H1 (cell line): ENCODE measurements around the gene HOXC11.

ENCODE experiments used
- EGR1 ChIP-seq: IDR thresholded peaks from 2 replicates; pipeline ENCODE4 v1.6.1; 2011; ENCODE audit warnings: low read depth, low read length, borderline replicate concordance
- EP300 ChIP-seq, 2 experiments: IDR thresholded peaks; 1 replicate in 1 of 2; 2 replicates in 1 of 2; pipeline ENCODE4 v1.6.1; 2011 to 2012; ENCODE audit warnings: low read depth in 2 of 2, low read length in 2 of 2, mild to moderate bottlenecking in 2 of 2, borderline replicate concordance in 1 of 2, inconsistent platforms in 1 of 2, moderate library complexity in 1 of 2
- EZH2 ChIP-seq: fragments of 200-600 bp; sonication (generic); IDR thresholded peaks from 2 replicates; pipeline ENCODE4 v1.7.1; 2012; ENCODE audit warnings: low read depth, mild to moderate bottlenecking, moderate library complexity, low read length, inconsistent platforms; ENCODE audit not compliant: severe bottlenecking
- HDAC6 ChIP-seq: IDR thresholded peaks from one replicate; pipeline ENCODE4 v1.7.1; 2012; ENCODE audit warnings: low read depth, mild to moderate bottlenecking, inconsistent platforms, low read length, moderate library complexity
- JUND ChIP-seq: IDR thresholded peaks from 2 replicates; pipeline ENCODE4 v1.6.1; 2011; ENCODE audit warnings: mild to moderate bottlenecking, improper control_type of control experiment, low read length
- POLR2A ChIP-seq, 2 experiments: IDR thresholded peaks; 1 replicate in 1 of 2; 2 replicates in 1 of 2; pipeline ENCODE4 v1.6.1; 2011; ENCODE audit warnings: low read depth in 2 of 2, low read length in 2 of 2, mild to moderate bottlenecking in 2 of 2; ENCODE audit errors: control extremely low read depth in 1 of 2
- RAD21 ChIP-seq, 2 experiments: IDR thresholded peaks in 1 of 2; conservative IDR thresholded peaks in 1 of 2; 2 replicates each; pipeline ENCODE4 v1.6.1; 2011; ENCODE audit warnings: low read depth in 2 of 2, low read length in 2 of 2, improper control_type of control experiment in 1 of 2, inconsistent platforms in 1 of 2, mild to moderate bottlenecking in 1 of 2, moderate library complexity in 1 of 2
- RNF2 ChIP-seq: fragments of 200-900, 300-1000 bp; sonication (generic); IDR thresholded peaks from 2 replicates; pipeline ENCODE4 v1.7.1; 2016; ENCODE audit warnings: borderline replicate concordance, low read depth, mild to moderate bottlenecking, antibody characterized with exemption, low read length; ENCODE audit not compliant: poor library complexity, severe bottlenecking; ENCODE audit errors: missing control alignments
- SP2 ChIP-seq: IDR thresholded peaks from 2 replicates; pipeline ENCODE4 v1.6.1; 2012; ENCODE audit warnings: mild to moderate bottlenecking, low read length, inconsistent platforms
- TF ChIP-seq, protein P1 (sequence below), 3 experiments: IDR thresholded peaks; 1 replicate in 2 of 3; 2 replicates in 1 of 3; pipeline versions ENCODE4 v1.5.1 to v1.6.1; 2011; ENCODE audit warnings: low read length in 3 of 3, mild to moderate bottlenecking in 3 of 3, inconsistent platforms in 2 of 3, low read depth in 1 of 3, moderate library complexity in 1 of 3; ENCODE audit not compliant: insufficient read depth in 1 of 3; ENCODE audit errors: control extremely low read depth in 1 of 3

DNA sequence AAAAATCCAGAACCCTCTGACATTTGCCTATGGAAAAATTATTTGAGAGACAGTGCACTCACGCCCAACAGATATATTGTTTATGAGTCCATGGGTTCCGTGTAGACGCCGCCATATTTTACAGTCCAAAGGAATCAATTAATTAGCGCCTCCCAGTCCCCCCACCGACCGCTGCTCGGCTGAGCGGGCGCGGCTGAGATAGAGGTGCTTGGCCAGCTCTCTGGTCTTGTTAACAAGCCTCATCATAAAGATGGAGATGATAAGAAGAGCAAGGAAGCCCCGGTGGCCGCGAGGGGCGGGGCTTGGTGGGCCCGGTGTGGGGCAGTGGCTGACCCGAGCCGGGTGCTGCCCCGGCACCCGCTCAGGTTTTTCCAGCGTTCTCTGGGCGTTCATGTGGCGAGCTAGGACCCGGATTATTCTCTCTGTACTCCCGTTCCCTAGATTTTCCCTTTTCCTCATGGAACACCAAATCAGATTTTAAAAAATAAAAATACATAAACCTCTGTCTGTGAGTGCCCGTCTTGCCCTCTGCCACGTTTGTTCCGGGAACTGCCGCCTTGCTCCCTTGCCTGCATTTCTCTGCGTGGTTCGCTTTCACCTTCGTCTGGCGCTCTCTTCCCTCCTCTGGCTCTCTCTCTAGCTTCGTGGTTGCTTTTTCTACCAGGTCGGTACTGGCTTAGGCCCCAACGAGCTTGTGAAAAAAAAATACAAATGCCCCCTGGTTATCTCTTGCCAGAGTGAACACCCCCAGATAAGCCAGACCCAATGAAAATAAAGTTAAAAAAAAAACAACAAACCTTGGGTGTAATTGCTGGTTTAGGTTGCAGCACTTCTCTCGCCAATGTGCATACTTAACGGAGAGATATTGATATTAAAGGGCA, 9.3 kb upstream of the HOXC11 start:
- TF ChIP-seq RNF2 (peak; percentile 88), EZH2 (peak; percentile 90), EP300 (IDR thresholded peaks at IDR 0.05; ENCODE audit: borderline replicate concordance in 1 of 2, low read depth in 2 of 2, low read length in 2 of 2) (no peak), HDAC6 (no peak), RAD21 (IDR thresholded peaks at IDR 0.05 in 1 of 2, conservative IDR thresholded peaks at IDR 0.05 in 1 of 2; ENCODE audit: low read depth in 2 of 2, low read length in 2 of 2) (no peak), POLR2A (IDR thresholded peaks at IDR 0.05; ENCODE audit: control extremely low read depth in 1 of 2, low read depth in 2 of 2, low read length in 2 of 2) (no peak), JUND (no peak), EGR1 (no peak), SP2 (no peak)
- TF ChIP-seq, protein P1, sequence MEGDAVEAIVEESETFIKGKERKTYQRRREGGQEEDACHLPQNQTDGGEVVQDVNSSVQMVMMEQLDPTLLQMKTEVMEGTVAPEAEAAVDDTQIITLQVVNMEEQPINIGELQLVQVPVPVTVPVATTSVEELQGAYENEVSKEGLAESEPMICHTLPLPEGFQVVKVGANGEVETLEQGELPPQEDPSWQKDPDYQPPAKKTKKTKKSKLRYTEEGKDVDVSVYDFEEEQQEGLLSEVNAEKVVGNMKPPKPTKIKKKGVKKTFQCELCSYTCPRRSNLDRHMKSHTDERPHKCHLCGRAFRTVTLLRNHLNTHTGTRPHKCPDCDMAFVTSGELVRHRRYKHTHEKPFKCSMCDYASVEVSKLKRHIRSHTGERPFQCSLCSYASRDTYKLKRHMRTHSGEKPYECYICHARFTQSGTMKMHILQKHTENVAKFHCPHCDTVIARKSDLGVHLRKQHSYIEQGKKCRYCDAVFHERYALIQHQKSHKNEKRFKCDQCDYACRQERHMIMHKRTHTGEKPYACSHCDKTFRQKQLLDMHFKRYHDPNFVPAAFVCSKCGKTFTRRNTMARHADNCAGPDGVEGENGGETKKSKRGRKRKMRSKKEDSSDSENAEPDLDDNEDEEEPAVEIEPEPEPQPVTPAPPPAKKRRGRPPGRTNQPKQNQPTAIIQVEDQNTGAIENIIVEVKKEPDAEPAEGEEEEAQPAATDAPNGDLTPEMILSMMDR (IDR thresholded peaks at IDR 0.05; ENCODE audit: control extremely low read depth in 1 of 3, insufficient read depth in 1 of 3, low read depth in 1 of 3, low read length in 3 of 3): no peak
